Keratinocyte (primary cell): ENCODE results near the gene CD180.

Experiments
- EZH2 ChIP-seq: IDR thresholded peaks from one replicate; pipeline ENCODE4 v1.6.1; 2012; ENCODE audit warnings: inconsistent platforms, mild to moderate bottlenecking, low read length, moderate library complexity
- TF ChIP-seq, protein P1 (sequence below), 3 experiments: IDR thresholded peaks in 1 of 3; conservative IDR thresholded peaks in 1 of 3; optimal IDR thresholded peaks in 1 of 3; 2 replicates in 2 of 3; 3 replicates in 1 of 3; pipeline versions ENCODE3 to v1.5.1; 2011; ENCODE audit warnings: low read length in 3 of 3, mild to moderate bottlenecking in 3 of 3, moderate library complexity in 2 of 3, control low read depth in 1 of 3, inconsistent platforms in 1 of 3; ENCODE audit not compliant: insufficient read depth in 2 of 3; ENCODE audit errors: extremely low read depth in 1 of 3

GRCh38 chr5:67245259-67245846 lies 48.8 kb upstream of the CD180 start:
- TF ChIP-seq, protein P1, sequence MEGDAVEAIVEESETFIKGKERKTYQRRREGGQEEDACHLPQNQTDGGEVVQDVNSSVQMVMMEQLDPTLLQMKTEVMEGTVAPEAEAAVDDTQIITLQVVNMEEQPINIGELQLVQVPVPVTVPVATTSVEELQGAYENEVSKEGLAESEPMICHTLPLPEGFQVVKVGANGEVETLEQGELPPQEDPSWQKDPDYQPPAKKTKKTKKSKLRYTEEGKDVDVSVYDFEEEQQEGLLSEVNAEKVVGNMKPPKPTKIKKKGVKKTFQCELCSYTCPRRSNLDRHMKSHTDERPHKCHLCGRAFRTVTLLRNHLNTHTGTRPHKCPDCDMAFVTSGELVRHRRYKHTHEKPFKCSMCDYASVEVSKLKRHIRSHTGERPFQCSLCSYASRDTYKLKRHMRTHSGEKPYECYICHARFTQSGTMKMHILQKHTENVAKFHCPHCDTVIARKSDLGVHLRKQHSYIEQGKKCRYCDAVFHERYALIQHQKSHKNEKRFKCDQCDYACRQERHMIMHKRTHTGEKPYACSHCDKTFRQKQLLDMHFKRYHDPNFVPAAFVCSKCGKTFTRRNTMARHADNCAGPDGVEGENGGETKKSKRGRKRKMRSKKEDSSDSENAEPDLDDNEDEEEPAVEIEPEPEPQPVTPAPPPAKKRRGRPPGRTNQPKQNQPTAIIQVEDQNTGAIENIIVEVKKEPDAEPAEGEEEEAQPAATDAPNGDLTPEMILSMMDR (optimal IDR thresholded peaks at IDR 0.05 in 1 of 3, IDR thresholded peaks at IDR 0.05 in 1 of 3, conservative IDR thresholded peaks at IDR 0.05 in 1 of 3; ENCODE audit: extremely low read depth in 1 of 3, insufficient read depth in 2 of 3, low read length in 3 of 3), result no peak
- no peak for TF ChIP-seq EZH2
